GM19372 (cell line): ENCODE results near the gene ATAD5.
"Not testable (repeated sequence)": the region's sequence is repeated elsewhere in the genome, so short reads cannot be mapped to it uniquely, and the experiment has no call there.

Source experiments
- ATAC-seq: cut with Tn5 transposase; IDR thresholded peaks from one replicate; pipeline ENCODE4 v1.9.1; 2021; ENCODE audit warnings: mild to moderate bottlenecking, low read depth, moderate library complexity; ENCODE audit not compliant: unreplicated experiment

The ATAD5 gene, protein sequence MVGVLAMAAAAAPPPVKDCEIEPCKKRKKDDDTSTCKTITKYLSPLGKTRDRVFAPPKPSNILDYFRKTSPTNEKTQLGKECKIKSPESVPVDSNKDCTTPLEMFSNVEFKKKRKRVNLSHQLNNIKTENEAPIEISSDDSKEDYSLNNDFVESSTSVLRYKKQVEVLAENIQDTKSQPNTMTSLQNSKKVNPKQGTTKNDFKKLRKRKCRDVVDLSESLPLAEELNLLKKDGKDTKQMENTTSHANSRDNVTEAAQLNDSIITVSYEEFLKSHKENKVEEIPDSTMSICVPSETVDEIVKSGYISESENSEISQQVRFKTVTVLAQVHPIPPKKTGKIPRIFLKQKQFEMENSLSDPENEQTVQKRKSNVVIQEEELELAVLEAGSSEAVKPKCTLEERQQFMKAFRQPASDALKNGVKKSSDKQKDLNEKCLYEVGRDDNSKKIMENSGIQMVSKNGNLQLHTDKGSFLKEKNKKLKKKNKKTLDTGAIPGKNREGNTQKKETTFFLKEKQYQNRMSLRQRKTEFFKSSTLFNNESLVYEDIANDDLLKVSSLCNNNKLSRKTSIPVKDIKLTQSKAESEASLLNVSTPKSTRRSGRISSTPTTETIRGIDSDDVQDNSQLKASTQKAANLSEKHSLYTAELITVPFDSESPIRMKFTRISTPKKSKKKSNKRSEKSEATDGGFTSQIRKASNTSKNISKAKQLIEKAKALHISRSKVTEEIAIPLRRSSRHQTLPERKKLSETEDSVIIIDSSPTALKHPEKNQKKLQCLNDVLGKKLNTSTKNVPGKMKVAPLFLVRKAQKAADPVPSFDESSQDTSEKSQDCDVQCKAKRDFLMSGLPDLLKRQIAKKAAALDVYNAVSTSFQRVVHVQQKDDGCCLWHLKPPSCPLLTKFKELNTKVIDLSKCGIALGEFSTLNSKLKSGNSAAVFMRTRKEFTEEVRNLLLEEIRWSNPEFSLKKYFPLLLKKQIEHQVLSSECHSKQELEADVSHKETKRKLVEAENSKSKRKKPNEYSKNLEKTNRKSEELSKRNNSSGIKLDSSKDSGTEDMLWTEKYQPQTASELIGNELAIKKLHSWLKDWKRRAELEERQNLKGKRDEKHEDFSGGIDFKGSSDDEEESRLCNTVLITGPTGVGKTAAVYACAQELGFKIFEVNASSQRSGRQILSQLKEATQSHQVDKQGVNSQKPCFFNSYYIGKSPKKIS (N-terminal part only)

DNA sequence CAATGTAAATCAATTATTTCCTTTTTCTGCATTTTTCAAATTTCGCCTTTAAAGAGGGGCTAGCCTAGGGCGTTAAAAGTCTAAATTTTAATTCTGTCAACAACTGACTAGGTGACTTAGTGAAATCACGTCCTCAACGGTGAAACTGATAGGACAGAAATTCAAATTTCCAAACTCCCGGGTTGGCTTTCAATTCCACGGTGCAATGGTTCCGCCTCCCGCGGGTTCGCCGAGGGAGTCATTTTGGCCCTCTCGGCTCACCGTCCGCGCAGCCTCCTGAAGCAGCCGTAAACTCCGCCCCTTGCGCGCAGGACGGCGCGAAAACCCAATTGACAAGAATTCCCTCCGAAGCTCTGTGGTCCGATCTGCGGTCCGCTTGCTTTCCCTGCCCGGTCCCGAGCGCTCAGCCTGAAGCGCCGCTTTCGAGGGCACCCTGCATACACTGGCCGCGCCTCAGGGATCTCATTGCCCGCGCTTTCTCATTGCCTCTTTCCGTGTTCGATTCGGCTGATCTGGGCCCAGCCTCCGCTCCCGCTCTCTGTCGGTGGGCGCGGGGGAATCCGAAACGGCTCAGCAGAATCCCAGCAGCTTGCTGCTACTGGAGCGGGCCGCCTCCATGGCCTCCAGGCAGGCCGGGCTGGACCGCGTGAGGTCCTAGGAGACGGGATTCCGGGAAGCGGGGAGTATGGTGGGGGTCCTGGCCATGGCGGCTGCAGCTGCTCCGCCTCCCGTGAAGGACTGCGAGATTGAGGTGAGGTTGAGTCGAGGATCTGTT is at the start of gene ATAD5:
Gene ATAD5, plus strand, starts transcription at position 304 of the 775 bp plus-strand sequence. Its CDS starts 382 bp downstream, at position 686.
- peak; percentile 74 for ATAC-seq

DNA sequence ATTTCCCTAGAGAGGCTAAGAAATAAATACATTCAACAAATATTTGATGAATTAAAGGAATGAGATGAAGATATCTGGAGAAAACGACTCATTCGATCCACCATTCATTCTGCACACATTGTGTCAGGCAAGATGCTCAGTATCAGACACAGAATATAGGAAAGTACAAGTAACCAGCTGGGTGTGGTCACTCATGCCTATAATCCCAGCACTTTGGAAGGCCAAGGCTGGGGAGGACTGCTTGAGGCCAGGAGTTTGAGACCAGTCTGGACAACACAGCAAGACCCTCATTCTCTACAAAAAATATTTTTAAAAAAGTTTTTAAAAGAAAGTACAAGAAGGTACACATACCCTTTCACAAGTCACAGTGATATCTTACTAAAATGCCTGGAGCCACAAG is 49.6 kb upstream of the ATAD5 start:
- no peak for ATAC-seq

DNA sequence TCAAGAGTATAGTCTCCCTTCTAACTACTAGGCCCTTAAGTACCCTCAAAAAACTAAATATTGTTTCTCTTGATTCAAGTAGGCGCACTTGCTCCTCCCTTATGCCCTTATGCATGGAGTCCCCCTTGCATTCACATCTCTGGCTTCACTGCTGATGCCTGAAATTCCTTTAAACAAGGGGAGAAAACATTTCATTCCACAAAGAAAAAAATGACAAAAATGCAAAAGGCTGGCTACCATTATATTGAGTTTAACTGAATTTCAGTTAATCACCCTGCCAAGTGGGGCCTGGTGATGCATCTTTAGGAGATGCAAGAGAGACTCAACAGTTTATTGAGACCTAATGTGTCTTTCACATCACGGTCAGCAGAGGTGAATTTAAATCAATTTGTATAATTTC is 42.8 kb upstream of the ATAD5 start:
- no peak for ATAC-seq

DNA sequence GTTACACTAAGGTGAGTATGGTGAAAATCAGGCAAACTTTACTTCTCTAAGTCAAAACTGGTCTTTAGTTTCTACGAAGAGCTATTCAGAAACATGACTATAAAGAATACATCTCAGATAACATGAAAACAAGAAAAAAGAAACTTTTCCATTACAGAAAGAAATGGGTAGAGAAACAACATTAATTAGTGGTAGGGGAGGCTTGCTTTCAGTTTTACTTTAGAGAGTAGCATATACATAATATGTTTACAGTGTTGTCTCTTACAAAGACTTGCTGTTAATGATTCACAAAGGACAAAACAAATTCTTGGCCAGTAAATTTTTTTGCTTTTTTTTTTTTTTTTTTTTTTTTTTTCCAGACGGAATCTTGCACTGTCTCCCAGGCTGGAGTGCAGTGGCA is 41.5 kb upstream of the ATAD5 start:
- ATAC-seq: no peak

DNA sequence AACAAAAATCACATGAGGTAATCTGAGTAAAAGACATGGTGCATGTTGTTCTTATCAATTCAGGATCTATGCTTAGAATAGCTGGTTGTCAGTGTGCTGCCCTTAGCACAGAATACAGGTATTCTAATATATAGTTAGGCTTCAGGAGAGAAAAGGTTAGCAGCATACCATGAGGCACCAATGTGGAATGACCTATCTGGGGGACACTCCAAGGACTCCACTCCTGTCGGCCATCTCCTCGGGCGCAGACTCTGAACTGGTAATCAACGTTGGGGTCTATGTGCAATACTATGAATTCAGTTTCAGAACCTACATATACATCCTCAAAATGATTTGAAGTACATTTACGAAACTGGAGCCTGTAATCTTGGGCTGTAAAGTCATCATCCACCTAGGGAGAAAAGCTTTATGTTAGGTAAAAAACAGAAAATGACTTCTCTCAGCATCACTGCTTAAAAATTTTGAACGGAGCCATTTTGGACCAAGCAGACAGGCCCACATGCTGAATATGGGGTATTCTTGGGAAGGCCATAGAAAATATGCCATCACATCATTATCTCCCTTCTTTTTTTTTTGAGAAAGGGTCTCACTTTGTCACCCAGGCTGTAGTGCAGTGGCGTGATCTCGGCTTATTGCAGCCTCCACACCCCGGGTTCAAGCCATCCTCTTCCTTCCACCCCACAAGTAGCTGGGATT is 38.3 kb upstream of the ATAD5 start:
- ATAC-seq: no peak

DNA sequence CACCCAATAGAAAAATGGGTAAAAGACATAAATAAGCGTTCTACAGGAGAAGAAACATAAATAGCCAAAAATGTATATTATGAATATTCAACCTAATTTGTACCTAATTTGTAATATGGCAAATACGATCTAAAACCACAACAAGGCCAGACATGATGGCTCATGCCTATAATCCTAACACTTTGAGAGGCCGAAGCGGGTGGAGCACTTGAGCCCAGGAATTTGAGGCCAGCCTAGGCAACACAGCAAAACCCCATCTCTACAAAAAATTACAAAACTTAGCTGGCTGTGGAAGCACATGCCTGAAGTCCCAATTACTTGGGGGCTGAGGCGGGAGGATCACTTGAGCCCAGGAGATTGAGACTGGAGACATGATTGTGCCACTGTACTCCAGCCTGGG is 37.4 kb upstream of the ATAD5 start:
- ATAC-seq: no peak

DNA sequence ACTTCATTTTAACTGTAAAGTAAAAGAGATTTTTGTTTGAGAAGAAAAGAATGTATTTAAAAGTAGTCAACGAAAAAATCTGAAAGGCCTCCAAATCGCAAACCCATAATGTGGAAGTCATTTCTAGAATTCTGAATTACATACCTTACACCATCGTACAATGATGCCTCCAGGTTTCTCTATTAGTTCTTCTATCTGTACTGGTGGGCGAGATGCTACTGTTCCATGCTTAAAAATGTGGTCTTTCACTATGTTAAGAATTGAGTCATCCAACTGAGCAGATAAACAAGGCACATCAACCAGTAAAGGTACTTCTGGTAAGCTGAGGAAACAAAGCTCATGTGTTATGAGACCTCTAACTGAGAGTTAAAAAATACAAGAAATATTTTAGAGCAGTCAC is 35.8 kb upstream of the ATAD5 start:
- ATAC-seq: no peak

DNA sequence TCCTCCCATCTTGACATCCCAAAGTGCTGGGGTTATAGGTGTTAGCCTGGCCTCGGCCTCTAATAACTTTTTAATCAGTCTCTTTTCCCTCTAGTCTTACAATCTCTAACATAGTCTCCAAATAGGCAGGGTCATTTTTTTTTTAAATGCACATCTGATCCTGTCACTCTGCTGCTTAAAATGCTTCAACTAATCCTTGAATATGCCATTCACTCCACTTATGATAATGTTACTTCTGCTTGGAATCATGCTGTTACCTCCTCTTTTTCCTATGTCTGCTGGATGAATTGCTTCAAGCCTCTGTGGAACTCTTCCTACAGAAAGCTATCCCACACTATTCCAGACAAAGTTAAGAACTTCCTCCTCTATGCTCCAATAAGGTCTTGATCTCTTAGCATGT is 30.1 kb upstream of the ATAD5 start:
- ATAC-seq: no peak

DNA sequence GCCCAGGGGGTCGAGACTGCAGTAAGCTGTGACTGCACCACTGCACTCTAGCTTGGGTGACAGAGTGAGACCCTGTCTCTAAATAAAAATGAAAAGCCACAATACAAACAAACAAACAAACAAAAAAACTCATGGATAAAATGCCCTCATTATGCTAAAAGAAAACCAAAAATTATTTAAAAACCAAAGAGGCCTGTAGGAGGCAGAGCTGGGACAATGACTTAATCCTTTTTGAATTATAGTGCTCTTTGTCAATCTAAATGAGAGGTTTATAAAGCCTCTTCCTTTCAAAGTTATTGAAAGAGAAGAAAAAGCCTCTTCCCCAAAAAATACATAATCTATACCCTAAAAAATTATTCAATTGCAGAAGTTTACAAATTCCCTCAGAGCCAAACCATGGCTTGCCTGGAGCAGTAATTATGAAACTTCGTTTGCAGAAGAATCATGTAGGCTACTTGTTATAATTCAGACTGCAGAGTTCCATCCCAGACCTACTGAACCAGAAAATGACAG is 25.8 kb upstream of the ATAD5 start:
- ATAC-seq: no peak

DNA sequence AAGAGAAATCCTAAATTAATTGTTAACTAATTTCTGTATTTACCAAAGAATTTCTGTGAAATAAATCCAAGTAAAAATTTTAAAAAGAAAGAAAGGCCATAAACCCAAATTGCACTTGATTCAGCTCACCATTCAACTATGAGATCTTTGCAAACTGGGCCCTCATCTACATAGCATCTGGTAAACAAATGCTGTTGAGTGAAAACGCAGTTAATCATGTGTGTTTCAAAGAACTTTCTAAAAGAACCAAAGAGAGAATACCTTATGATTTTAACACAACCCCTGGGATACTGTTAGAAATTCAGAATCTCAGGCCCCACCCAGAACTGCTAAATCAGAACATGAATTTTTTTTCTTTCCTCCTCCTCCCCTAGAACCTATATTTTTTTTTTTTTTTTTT is 23.9 kb upstream of the ATAD5 start:
- no peak for ATAC-seq

DNA sequence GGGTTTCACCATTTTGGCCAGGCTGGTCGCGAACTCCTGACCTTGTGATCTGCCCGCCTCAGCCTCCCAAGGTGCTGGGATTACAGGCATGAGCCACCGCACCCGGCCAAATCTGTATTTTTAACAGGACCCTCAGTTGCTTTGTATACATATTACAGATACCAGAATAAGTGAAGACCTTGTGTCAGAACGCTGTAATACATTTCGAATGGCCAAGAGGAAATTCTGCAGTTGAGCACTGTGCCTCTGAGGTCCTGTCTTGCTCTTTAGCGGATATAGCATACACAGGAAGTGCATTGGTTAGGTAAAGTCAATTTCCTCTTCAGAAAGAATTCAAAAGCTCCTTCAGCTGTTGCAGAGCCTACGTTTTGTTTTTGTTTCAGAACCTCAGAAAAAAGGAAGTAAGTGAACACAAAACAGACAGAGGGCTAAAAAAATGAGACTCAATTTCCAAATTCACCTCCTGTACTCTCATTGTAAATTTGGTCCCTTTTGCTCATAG is 22.9 kb upstream of the ATAD5 start:
- ATAC-seq: no peak

DNA sequence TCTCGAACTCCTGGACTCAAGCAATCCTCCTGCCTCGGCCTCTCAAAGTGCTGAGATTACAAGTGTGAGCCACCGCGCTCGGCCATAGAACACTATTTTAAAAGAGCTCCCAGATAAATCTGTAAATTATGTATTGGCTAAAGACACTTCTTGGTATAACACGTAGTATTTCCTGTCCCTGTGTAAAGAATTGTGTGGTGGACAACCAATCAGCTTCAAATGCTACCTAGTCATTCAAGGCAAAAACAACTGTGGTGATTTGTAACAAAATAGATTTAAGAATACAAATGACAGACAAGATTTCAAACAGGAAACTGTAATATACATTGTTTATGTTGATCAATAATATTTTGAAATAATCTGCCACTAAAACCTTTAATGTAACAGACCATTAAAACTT is 21.9 kb upstream of the ATAD5 start:
- ATAC-seq: no peak

DNA sequence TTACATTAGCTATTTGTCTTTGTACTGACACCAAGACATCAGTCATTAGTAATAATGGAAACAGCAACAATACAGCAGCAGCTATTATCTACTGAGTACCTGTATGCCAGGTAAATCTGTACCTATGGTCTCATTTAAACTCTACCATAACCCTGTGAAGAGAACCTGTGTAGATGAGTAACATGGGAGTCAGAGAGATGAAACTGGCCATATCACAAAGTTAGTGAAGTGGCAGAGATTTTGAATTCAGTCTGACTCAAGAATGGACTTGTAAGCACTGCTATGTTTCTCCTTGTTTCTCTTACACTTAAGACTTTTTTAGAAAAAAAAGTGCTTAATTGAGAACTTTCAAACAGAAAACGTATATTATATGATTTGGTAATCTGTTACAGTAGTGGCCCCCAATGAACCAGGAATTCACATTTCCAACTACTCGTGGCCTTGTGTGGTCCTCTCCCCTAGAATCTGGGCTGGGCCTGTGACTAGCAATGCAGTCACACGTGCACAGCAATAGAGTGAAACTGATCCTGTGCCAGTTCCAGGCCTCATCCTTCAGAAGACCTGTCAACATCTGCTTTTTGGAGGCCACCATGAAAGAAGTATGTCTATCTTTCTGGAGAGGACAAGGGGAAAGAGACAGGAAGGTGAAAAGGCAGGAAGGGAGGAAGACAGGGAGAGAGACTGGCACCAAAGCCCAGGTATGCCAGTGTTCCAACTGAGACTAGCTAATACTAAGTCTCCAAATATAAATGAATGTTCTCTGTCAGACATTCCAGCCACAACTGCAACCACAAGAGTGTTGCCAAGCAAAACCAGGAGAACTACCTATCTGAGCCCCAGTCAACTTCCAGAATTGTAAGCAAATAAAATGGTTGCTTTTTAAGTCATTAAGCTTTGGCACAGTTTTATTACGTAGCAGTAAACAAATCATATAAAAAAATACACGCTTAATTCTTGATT is 19.3 kb upstream of the ATAD5 start:
- no peak for ATAC-seq

DNA sequence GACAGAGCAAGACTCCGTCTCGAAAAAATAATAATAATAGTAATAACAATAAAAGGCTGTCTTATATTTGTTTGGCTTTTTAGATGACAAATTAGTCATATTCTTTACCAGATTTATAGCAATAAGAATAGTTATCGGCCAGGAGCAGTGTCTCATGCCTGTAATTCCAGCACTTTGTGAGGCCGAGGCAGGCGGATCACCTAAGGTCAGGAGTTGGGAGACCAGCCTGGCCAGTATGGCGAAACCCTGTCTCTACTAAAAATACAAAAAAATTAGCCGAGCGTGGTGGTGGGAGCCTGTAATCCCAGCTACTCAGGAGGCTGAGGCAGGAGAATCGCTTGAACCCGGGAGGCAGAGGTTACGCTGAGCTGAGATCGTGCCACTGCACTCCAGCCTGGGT is 17.5 kb upstream of the ATAD5 start:
- ATAC-seq: not testable (repeated sequence)

DNA sequence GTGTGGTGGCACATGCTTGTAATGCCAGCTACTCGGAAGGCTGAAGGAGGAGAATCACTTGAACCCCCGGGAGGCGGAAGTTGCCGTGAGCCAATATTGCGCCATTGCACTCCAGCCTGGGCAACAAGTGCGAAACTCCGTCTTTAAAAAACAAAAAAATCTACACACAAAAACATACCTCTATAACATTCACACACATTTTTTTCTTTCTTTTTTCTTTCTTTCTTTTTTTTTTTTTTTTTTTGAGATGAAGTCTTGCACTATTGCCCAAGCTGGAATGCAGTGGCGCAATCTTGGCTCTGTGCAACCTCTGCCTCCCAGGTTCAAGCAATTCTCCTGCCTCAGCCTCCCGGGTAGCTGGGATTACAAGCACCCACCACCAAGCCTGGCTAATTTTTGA is 16.9 kb upstream of the ATAD5 start:
- not testable (repeated sequence) for ATAC-seq

DNA sequence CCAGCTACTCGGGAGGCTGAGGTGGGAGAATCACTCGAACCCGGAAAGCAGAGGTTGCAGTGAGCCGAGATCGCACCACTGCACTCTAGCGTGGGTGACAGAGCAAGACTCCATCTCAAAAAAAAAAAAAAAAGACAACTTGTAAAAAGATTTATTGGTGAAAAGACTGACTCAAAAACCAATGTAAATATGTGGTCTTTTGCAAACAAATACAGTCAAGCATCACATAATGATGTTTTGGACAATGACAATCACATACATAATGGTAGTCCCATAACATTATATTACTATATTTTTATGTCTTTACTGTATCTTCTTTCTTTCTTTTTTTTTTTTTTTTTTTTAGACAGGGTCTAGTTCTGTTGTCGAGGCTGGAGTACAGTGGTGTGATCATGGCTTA is 15.6 kb upstream of the ATAD5 start:
- no peak for ATAC-seq

DNA sequence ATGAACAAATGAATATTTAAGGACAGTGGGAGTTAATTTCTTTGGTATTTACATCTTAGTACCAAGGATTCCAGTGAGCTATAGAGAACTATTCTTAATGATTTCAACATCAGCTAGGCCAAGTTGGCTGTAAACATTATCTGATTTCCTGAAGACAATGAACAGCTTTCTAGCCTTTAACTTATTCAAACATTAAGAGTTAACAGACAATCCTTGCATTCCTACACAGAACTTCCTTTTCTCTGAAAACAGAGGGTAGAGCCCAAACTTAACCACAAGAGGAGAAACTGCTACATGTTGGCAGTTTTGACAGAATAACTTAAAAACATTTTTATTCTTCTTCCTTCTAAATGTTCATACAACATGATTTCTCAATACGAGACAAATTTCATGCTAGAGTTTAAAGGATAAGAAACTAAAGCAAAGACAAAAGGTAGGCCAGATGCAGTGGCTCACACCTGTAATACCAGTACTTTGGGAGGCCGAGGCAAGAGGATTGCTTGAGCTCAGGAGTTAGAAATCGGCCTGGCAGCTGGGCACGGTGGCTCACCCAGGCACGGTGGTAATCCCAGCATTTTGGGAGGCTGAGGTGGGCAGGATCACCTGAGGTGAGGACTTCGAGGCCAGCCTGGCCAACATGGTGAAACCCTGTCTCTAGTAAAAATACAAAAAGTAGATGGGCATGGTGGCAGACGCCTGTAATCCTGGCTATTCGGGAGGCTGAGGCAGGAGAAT is 11.6 kb upstream of the ATAD5 start:
- ATAC-seq: no peak
